ENCODE measurements around the gene TBC1D8.

Gene TBC1D8

DNA sequence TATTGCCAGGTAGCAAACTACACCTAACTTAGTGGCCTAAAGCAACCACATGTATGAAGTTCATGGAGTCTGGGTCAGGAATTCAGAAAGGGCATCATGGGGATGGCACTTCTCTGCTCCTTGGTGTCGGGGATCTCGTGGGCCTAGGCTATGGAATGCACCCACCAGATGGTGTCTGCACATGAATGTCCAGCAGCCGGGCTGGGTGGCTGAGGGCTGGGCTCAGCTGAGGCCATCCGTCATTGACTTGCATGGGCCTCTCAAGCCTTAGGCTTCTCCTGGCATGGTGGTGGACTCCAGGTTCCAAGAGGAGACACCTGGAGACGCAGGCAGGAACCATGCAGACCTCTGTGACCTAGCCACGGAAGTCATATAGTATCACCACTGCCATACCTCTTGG, 175.1 kb downstream of the TBC1D8 start:
- TF ChIP-seq, protein P1, sequence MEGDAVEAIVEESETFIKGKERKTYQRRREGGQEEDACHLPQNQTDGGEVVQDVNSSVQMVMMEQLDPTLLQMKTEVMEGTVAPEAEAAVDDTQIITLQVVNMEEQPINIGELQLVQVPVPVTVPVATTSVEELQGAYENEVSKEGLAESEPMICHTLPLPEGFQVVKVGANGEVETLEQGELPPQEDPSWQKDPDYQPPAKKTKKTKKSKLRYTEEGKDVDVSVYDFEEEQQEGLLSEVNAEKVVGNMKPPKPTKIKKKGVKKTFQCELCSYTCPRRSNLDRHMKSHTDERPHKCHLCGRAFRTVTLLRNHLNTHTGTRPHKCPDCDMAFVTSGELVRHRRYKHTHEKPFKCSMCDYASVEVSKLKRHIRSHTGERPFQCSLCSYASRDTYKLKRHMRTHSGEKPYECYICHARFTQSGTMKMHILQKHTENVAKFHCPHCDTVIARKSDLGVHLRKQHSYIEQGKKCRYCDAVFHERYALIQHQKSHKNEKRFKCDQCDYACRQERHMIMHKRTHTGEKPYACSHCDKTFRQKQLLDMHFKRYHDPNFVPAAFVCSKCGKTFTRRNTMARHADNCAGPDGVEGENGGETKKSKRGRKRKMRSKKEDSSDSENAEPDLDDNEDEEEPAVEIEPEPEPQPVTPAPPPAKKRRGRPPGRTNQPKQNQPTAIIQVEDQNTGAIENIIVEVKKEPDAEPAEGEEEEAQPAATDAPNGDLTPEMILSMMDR (IDR thresholded peaks at IDR 0.05; ENCODE audit: borderline replicate concordance, control extremely low read depth, extremely low read depth, insufficient read depth, missing control alignments), result no peak
- in situ Hi-C loops (cut with MboI; ENCODE audit: low sequenced_read_pairs, unreplicated experiment), result loop anchor here (25.0 kb wide), 2 partner anchors 539 to 714 kb away; no protein-coding TSS in a partner anchor

GRCh38 chr2:100975521-100975785, 175.7 kb downstream of the TBC1D8 start:
- no peak for DNase-seq (ENCODE audit: low spot score)
- TF ChIP-seq, protein P1 (IDR thresholded peaks at IDR 0.05; ENCODE audit: borderline replicate concordance, control extremely low read depth, extremely low read depth, insufficient read depth, missing control alignments), result no peak
- in situ Hi-C loops (cut with MboI; ENCODE audit: low sequenced_read_pairs, unreplicated experiment), result loop anchor here (25.0 kb wide), 2 partner anchors 538 to 713 kb away; no protein-coding TSS in a partner anchor

More for the DNA sequence above, 175.1 kb downstream of the TBC1D8 start:
- no peak for DNase-seq (ENCODE audit: low spot score)

DNA sequence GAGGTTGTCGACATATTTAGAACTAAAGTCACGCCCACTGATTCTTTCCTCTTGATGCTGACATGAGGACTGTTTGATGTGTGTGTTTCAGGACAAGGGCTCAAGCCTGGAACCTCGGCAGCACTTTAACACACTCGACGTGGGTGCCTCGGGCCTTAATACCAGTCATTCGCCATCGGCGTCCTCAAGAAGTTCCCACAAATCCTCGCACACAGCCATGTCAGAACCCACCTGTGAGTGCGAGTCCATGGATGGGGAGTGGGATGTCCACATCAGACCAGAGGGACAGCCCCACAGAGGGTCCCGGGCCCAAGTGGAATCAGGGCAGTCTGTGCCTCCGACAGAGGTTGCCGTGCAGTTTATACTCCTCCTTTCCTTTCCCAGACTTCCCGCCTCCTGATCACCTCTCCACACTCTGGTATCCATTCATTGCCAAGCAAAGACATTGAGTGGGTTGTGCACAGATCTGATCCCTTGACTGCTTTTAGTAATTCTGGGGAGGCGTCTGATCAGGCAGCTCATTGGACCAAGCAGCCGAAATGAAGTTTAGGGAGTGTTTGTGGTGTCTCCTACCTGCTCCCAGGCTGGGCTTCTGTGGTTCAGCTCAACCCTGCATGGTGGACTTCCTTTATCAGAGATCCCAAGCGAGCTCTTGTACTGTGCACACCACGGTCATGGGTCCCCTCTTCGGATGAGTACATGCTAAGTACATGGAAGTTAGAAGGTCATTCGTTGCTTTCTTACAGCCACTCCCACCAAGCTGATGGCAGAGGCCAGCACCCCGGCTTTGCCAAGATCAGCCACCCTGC, 176.3 kb downstream of the TBC1D8 start:
- DNase-seq (ENCODE audit: low spot score), result no peak
- TF ChIP-seq, protein P1 (IDR thresholded peaks at IDR 0.05; ENCODE audit: borderline replicate concordance, control extremely low read depth, extremely low read depth, insufficient read depth, missing control alignments), result no peak
- in situ Hi-C loops (cut with MboI; ENCODE audit: low sequenced_read_pairs, unreplicated experiment), result loop anchor here (25.0 kb wide), 2 partner anchors 538 to 713 kb away; no protein-coding TSS in a partner anchor

DNA sequence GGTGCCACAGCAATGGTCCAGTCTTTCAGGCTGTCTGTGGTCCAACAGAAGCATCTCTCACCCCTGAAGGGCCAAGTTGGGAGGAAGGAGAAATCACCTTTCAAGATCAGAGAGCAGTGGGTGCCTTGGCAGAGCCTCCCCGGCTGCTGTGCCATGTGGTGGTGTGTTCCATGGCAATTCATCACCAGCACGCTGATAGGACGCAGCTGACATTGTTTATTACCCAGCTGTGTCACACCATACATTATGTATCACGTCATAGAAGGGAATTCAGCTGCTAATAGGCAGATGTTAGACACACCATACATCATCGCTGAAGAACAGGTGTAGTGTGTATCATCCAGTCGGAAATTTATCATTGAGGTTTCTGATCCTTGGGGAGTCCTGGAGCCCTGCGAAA, 178.7 kb downstream of the TBC1D8 start:
- in situ Hi-C loops (cut with MboI; ENCODE audit: low sequenced_read_pairs, unreplicated experiment), result no loop called here
- TF ChIP-seq, protein P1 (IDR thresholded peaks at IDR 0.05; ENCODE audit: borderline replicate concordance, control extremely low read depth, extremely low read depth, insufficient read depth, missing control alignments), result no peak

GRCh38 chr2:100971221-100971620, 180.0 kb downstream of the TBC1D8 start:
- in situ Hi-C loops (cut with MboI; ENCODE audit: low sequenced_read_pairs, unreplicated experiment), result no loop called here
- TF ChIP-seq, protein P1 (IDR thresholded peaks at IDR 0.05; ENCODE audit: borderline replicate concordance, control extremely low read depth, extremely low read depth, insufficient read depth, missing control alignments), result no peak
- no peak for DNase-seq (ENCODE audit: low spot score)

More for the DNA sequence above, 178.7 kb downstream of the TBC1D8 start:
- no peak for DNase-seq (ENCODE audit: low spot score)

GRCh38 chr2:100969998-100970397, 181.2 kb downstream of the TBC1D8 start:
- TF ChIP-seq, protein P1 (IDR thresholded peaks at IDR 0.05; ENCODE audit: borderline replicate concordance, control extremely low read depth, extremely low read depth, insufficient read depth, missing control alignments), result no peak
- DNase-seq (ENCODE audit: low spot score), result no peak
- in situ Hi-C loops (cut with MboI; ENCODE audit: low sequenced_read_pairs, unreplicated experiment), result no loop called here

All from GM13976 (cell line).